ENCODE data around the gene PGAP2.
"Not testable (repeated sequence)": the region's sequence is repeated elsewhere in the genome, so short reads cannot be mapped to it uniquely, and the experiment has no call there.

Gene PGAP2

GRCh38 chr11:3783611-3784010, 24.7 kb upstream of the PGAP2 start:
- no peak overlapping the region for H3K4me3 ChIP-seq (replicated peaks; ENCODE audit: insufficient read depth, low read length)
- peak overlapping the region; percentile 71 for H3K27ac ChIP-seq (replicated peaks)
- no peak for DNase-seq (ENCODE audit: low read depth in 1 of 2, low spot score in 1 of 2)
- H3K27me3 ChIP-seq (ENCODE audit: insufficient read depth, poor library complexity, severe bottlenecking) = no peaks in the 10 kb centered on the region
- TF ChIP-seq SPI1 (IDR thresholded peaks at IDR 0.05; ENCODE audit: borderline replicate concordance, low read depth) (peak; percentile 10; the same call in 1 of the 2 replicates), GABPA (IDR thresholded peaks at IDR 0.05; ENCODE audit: low read depth) (no peak)
- TF ChIP-seq, protein P1, sequence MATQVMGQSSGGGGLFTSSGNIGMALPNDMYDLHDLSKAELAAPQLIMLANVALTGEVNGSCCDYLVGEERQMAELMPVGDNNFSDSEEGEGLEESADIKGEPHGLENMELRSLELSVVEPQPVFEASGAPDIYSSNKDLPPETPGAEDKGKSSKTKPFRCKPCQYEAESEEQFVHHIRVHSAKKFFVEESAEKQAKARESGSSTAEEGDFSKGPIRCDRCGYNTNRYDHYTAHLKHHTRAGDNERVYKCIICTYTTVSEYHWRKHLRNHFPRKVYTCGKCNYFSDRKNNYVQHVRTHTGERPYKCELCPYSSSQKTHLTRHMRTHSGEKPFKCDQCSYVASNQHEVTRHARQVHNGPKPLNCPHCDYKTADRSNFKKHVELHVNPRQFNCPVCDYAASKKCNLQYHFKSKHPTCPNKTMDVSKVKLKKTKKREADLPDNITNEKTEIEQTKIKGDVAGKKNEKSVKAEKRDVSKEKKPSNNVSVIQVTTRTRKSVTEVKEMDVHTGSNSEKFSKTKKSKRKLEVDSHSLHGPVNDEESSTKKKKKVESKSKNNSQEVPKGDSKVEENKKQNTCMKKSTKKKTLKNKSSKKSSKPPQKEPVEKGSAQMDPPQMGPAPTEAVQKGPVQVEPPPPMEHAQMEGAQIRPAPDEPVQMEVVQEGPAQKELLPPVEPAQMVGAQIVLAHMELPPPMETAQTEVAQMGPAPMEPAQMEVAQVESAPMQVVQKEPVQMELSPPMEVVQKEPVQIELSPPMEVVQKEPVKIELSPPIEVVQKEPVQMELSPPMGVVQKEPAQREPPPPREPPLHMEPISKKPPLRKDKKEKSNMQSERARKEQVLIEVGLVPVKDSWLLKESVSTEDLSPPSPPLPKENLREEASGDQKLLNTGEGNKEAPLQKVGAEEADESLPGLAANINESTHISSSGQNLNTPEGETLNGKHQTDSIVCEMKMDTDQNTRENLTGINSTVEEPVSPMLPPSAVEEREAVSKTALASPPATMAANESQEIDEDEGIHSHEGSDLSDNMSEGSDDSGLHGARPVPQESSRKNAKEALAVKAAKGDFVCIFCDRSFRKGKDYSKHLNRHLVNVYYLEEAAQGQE (IDR thresholded peaks at IDR 0.05; ENCODE audit: insufficient replicate concordance, low read depth) = no peak
- TF ChIP-seq, protein P2, sequence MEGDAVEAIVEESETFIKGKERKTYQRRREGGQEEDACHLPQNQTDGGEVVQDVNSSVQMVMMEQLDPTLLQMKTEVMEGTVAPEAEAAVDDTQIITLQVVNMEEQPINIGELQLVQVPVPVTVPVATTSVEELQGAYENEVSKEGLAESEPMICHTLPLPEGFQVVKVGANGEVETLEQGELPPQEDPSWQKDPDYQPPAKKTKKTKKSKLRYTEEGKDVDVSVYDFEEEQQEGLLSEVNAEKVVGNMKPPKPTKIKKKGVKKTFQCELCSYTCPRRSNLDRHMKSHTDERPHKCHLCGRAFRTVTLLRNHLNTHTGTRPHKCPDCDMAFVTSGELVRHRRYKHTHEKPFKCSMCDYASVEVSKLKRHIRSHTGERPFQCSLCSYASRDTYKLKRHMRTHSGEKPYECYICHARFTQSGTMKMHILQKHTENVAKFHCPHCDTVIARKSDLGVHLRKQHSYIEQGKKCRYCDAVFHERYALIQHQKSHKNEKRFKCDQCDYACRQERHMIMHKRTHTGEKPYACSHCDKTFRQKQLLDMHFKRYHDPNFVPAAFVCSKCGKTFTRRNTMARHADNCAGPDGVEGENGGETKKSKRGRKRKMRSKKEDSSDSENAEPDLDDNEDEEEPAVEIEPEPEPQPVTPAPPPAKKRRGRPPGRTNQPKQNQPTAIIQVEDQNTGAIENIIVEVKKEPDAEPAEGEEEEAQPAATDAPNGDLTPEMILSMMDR (IDR thresholded peaks at IDR 0.05; ENCODE audit: insufficient read depth, low read length) = no peak

- no peak for DNase-seq (ENCODE audit: low read depth in 1 of 2, low spot score in 1 of 2)
- no peak for TF ChIP-seq SPI1 (IDR thresholded peaks at IDR 0.05; ENCODE audit: borderline replicate concordance, low read depth)
- TF ChIP-seq POLR2AphosphoS5 (IDR thresholded peaks at IDR 0.05; ENCODE audit: low read depth) = no peak
- no peak for TF ChIP-seq GABPA (IDR thresholded peaks at IDR 0.05; ENCODE audit: low read depth)
- TF ChIP-seq, protein P1 (IDR thresholded peaks at IDR 0.05; ENCODE audit: insufficient replicate concordance, low read depth) = no peak
- TF ChIP-seq, protein P2 (IDR thresholded peaks at IDR 0.05; ENCODE audit: insufficient read depth, low read length) = no peak
- no peaks in the 10 kb centered on the region for H3K27me3 ChIP-seq (ENCODE audit: insufficient read depth, poor library complexity, severe bottlenecking)
- peak overlapping the region; percentile 71 for H3K27ac ChIP-seq (replicated peaks)
- H3K4me3 ChIP-seq (replicated peaks; ENCODE audit: insufficient read depth, low read length) = no peak overlapping the region
These were observed 21.5 kb upstream of the PGAP2 start for GRCh38 chr11:3786781-3787428.

DNA sequence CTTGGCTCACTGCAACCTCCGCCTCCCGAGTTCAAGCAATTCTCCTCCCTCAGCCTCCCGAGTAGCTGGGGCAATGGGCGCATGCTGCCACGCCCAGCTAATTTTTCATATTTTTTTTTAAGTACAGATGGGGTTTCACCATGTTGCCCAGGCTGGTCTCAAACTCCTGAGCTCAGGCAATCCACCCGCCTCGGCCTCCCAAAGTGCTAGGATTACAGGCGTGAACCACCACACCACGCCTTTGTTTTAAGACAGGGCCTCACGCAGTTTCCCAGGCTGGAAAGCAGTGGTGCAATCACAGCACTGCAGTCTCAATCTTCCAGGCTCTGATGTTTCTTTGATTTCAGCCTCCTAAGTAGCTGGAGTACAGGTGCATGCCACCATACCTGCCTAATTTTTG, 14.0 kb upstream of the PGAP2 start:
- H3K4me3 ChIP-seq (replicated peaks; ENCODE audit: insufficient read depth, low read length); DNase-seq (ENCODE audit: low read depth in 1 of 2, low spot score in 1 of 2); H3K27me3 ChIP-seq (ENCODE audit: insufficient read depth, poor library complexity, severe bottlenecking); H3K27ac ChIP-seq (replicated peaks): not testable (repeated sequence)

DNA sequence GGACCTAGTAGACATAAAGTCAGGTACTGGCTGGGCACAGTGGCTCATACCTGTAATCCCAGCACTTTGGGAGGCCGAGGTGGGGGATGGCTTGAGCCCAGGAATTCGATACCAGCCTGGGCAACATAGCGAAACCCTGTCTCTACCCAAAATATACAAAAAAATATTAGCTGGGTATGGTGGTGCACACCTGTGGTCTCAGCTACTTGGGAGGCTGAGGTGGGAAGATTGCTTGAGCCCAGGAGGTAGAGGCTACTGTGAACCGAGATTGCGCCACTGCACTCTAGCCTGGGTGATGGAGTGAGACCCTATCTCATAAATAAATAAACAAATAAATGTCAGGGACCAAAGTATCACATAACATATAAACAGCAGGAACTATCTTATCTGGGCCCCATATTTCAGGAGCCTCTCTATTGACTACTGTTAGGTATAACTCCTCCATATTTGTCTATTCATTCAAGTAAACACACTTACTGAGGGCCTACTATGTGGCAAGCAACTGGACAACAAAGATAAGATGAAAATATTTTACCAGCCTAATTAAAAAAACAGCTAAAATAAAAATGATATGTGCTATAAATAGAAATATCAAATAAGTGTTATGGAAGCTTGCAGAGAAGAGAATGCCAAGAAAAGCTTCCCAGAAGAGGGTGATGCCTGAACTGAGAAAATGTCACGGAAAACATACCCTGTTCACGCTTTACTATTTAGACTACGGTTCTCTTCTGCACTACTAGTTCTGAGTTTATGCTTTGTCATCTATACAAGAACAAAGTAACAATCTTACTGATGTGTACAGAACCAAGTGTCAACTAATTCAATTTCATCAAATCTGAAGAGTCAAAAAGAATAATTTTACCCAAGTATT, 13.0 kb upstream of the PGAP2 start:
- no peak for DNase-seq (ENCODE audit: low read depth in 1 of 2, low spot score in 1 of 2)
- Histone ChIP-seq H3K4me3 (replicated peaks; ENCODE audit: insufficient read depth, low read length) (no peak overlapping the region; the same call in 1 of the 2 replicates), H3K27ac (replicated peaks) (peak overlapping the region; percentile 95), H3K27me3 (ENCODE audit: insufficient read depth, poor library complexity, severe bottlenecking) (no peaks in the 10 kb centered on the region)
- TF ChIP-seq POLR2AphosphoS5 (IDR thresholded peaks at IDR 0.05; ENCODE audit: low read depth) (no peak), GABPA (IDR thresholded peaks at IDR 0.05; ENCODE audit: low read depth) (no peak), SPI1 (IDR thresholded peaks at IDR 0.05; ENCODE audit: borderline replicate concordance, low read depth) (no peak)
- TF ChIP-seq, protein P1 (IDR thresholded peaks at IDR 0.05; ENCODE audit: insufficient replicate concordance, low read depth) = no peak
- TF ChIP-seq, protein P2 (IDR thresholded peaks at IDR 0.05; ENCODE audit: insufficient read depth, low read length) = no peak
